ENCODE results near the gene TTLL13.

Gene TTLL13

DNA sequence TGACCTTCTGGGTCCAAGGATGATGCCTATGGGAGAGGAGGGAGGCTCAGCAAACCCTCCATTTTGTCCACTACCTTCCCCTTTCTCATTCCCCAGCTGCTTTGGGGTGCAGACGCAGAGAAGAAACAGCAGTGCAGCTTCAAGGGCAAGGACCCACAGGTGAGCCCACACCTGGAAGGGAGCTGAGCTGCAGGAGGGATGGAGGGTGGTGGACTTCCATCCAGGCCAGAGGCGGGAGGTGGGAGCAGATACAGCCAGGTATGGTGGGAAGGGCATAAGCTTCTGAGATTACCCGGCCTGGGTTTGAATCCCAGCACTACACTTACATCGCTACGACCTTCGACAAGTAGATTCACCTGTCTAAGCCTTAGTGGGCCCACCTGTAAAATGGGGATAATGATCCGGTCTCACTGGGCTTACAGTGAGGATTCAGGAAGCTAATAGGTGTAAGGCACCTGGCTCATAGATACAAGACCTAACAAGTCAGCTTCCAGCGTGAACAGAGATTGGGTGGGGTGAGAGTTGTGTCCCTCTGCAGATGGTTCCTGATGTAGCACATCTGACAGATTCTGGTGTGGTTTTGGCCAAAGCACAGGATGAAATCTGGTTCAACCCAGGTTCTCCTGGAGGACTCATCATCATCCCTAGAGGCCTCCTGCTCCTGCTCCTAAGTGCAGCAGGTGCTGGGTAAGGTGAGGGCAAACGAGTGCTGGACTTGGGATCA is 31.5 kb upstream of the TTLL13 start:
- TF ChIP-seq CTCF (conservative IDR thresholded peaks at IDR 0.05) = no peak
- H3K27ac ChIP-seq = no peak overlapping the region

- peak overlapping the region; percentile 67; the same call in 1 of the 2 replicates for H3K27ac ChIP-seq
- peak; percentile 92 for TF ChIP-seq CTCF (conservative IDR thresholded peaks at IDR 0.05)
These were observed 29.8 kb upstream of the TTLL13 start for GRCh38 chr15:90219421-90220141.

DNA sequence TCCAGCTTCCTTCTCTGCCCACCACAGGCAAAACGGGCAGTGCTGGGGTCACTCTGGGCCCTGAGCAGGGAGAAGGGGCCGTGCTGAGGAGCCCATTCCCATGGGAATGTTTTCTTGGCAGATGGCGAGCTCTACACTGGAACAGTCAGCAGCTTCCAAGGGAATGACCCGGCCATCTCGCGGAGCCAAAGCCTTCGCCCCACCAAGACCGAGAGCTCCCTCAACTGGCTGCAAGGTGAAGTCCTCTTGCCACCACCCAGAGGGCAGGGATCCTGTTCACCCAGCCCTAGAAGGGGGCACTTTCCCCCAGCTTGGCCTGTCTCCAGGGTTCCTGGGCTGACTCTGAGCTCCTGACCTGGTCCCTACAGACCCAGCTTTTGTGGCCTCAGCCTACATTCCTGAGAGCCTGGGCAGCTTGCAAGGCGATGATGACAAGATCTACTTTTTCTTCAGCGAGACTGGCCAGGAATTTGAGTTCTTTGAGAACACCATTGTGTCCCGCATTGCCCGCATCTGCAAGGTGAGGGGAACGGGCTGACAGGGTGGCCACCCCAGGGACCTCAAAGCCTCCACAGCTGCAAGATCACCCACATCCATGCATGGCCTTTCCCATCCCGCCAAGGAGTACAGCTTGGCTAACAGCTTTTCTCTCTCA is 28.0 kb upstream of the TTLL13 start:
- TF ChIP-seq CTCF (conservative IDR thresholded peaks at IDR 0.05) = peak; percentile 96
- peak overlapping the region; percentile 67 for H3K27ac ChIP-seq

DNA sequence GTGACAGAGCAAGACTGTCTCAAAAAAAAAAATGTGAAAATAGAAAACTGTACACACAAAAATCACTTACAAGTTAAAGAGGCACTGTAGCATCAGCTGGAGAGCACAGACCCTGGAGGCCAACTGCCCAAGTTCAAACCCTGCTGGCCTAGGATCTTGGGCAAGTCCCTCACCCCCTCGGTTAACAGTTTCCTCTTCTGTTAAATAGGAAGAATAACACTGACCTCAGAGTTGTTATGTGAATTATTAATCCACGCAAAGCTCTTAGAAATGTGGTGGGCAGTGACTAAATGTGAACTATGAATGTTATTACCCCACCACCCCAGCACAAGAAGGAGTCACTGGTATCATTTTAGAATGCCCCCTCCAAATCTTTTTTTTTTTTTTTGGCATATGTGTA is 26.8 kb upstream of the TTLL13 start:
- H3K27ac ChIP-seq = peak overlapping the region; percentile 84; the same call in 1 of the 2 replicates
- TF ChIP-seq CTCF (conservative IDR thresholded peaks at IDR 0.05) = no peak

DNA sequence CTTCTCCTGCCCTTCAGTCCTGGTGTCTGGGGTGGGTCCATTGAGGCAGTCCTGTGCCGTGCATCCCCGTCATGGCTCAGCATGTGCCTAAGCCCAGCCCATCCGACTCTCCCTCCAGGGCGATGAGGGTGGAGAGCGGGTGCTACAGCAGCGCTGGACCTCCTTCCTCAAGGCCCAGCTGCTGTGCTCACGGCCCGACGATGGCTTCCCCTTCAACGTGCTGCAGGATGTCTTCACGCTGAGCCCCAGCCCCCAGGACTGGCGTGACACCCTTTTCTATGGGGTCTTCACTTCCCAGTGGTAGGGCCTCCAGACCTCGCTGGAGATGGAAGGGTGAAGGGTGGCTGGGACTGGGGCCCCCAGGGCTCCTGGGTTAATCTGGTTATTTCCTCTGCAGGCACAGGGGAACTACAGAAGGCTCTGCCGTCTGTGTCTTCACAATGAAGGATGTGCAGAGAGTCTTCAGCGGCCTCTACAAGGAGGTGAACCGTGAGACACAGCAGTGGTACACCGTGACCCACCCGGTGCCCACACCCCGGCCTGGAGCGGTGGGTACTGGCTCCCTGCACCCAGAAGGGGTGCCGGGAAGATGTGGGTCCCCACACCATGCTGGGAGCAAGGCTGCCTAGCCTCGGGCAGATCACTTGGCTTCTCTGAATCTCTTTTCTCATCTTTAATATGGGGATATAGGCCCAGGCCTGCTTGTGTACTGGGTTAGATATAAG is 25.8 kb upstream of the TTLL13 start:
- peak overlapping the region; percentile 84 for H3K27ac ChIP-seq
- no peak for TF ChIP-seq CTCF (conservative IDR thresholded peaks at IDR 0.05)

DNA sequence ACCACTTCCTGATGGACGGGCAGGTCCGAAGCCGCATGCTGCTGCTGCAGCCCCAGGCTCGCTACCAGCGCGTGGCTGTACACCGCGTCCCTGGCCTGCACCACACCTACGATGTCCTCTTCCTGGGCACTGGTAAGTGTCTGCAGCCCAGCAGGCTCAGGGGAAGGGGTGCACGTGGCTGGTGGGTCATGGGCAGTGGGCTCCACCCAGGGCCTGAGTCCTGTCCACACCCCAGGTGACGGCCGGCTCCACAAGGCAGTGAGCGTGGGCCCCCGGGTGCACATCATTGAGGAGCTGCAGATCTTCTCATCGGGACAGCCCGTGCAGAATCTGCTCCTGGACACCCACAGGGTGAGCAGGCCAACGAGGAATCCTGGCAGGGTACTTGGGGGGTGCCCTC is 24.3 kb upstream of the TTLL13 start:
- no peak for TF ChIP-seq CTCF (conservative IDR thresholded peaks at IDR 0.05)
- H3K27ac ChIP-seq = peak overlapping the region; percentile 84
